CD8-positive, alpha-beta memory T cell (primary cell): ENCODE measurements around the gene CRABP2. TPM values are rescaled to one million over a fixed set of nuclear protein-coding genes. Genes with fewer than 3 reads are reported as not detected.
A peak's percentile ranks its signal among the peaks of the same experiment; 100 is the strongest.

Source experiments
- CTCF ChIA-PET: fragments of 350-600 bp; sonication (Branson Sonifier 250); formaldehyde crosslinking; loops from one replicate; lab custom pipeline; 2021; ENCODE audit warnings: antibody characterized with exemption; lab: Charles Lee
- POLR2A ChIA-PET: fragments of 350-600 bp; sonication (Branson Sonifier 250); formaldehyde crosslinking; loops from one replicate; lab custom pipeline; 2021; ENCODE audit warnings: antibody characterized with exemption; lab: Charles Lee
- DNase-seq, 5 donors: peaks; one replicate each; pipeline versions ENCODE4 v3.0.0 to v3.0.0-alpha.2; 2020 to 2022; ENCODE audit warnings: mixed read lengths in 1 of 5
- H3K27ac ChIP-seq: one replicate; pipeline ENCODE4 v1.7.0; 2013; ENCODE audit warnings: low read depth, mild to moderate bottlenecking, low read length, moderate library complexity
- H3K27me3 ChIP-seq: 2 replicates; pipeline ENCODE4 v1.7.0; 2013; ENCODE audit warnings: low read length, mild to moderate bottlenecking; ENCODE audit not compliant: insufficient read depth, poor library complexity, severe bottlenecking
- H3K36me3 ChIP-seq: 2 replicates; pipeline ENCODE4 v1.7.0; 2013; ENCODE audit warnings: mild to moderate bottlenecking, low read length, moderate library complexity; ENCODE audit not compliant: insufficient read depth
- H3K4me1 ChIP-seq: 2 replicates; pipeline ENCODE4 v1.7.0; 2013; ENCODE audit warnings: mild to moderate bottlenecking, low read length, moderate library complexity; ENCODE audit not compliant: insufficient read depth
- H3K4me3 ChIP-seq: 2 replicates; pipeline ENCODE4 v1.7.0; 2013; ENCODE audit warnings: mild to moderate bottlenecking, low read length
- H3K9me3 ChIP-seq: 2 replicates; pipeline ENCODE4 v1.7.0; 2013; ENCODE audit warnings: mild to moderate bottlenecking, low read length
- H3K27ac Mint-ChIP-seq, 8 donors: one replicate each; pipeline ENCODE4 v1.8.0; 2020 to 2021; ENCODE audit warnings: mixed read lengths in 8 of 8, mild to moderate bottlenecking in 6 of 8, inconsistent platforms in 3 of 8, moderate library complexity in 3 of 8
- H3K27me3 Mint-ChIP-seq, 2 donors: one replicate each; pipeline ENCODE4 v1.8.0; 2020 to 2021; ENCODE audit warnings: mixed read lengths in 2 of 2, mild to moderate bottlenecking in 1 of 2, moderate library complexity in 1 of 2
- H3K36me3 Mint-ChIP-seq, 3 donors: one replicate each; pipeline ENCODE4 v1.8.0; 2020 to 2021; ENCODE audit warnings: mixed read lengths in 3 of 3, inconsistent platforms in 1 of 3, mild to moderate bottlenecking in 1 of 3
- H3K4me1 Mint-ChIP-seq, 3 donors: one replicate each; pipeline ENCODE4 v1.8.0; 2020 to 2021; ENCODE audit warnings: mixed read lengths in 3 of 3, inconsistent platforms in 1 of 3, mild to moderate bottlenecking in 1 of 3
- H3K4me3 Mint-ChIP-seq, 7 donors: one replicate each; pipeline ENCODE4 v1.8.0; 2020 to 2021; ENCODE audit warnings: mixed read lengths in 7 of 7, mild to moderate bottlenecking in 6 of 7, moderate library complexity in 4 of 7, inconsistent platforms in 2 of 7
- H3K9me3 Mint-ChIP-seq, 5 donors: one replicate each; pipeline ENCODE4 v1.8.0; 2020 to 2022; ENCODE audit warnings: mixed read lengths in 5 of 5, mild to moderate bottlenecking in 3 of 5, moderate library complexity in 2 of 5, inconsistent platforms in 1 of 5
- polyA plus RNA-seq: library from polyadenylated mRNA; unstranded; fragments of 300-500 nt; fragmentation: Illumina TruSeq; gene quantifications from one replicate; pipeline ENCODE4 v1.2.3, GENCODE V29; 2021
- total RNA-seq, 2 experiments: library from RNA; stranded (reverse); gene quantifications; one replicate each; pipeline ENCODE4 v1.2.3, GENCODE V29; 2021

The CRABP2 gene
- total and polyA plus RNA-seq, 3 experiments from 2014 or later = 0.66 to 0.71 TPM; not detected in 1

GRCh38 chr1:156670359-156670758, 35.0 kb downstream of the CRABP2 start:
- Mint-ChIP-seq H3K27me3 (peaks cover 16 to 30% of the 10 kb centered on the region in 2 donors), H3K4me3 (no peak overlapping the region), H3K9me3 (no peaks in the 10 kb centered on the region), H3K27ac (no peak overlapping the region), H3K36me3 (peaks cover 0 to 2% (median 0%) of the 10 kb centered on the region in 3 donors), H3K4me1 (no peaks in the 10 kb centered on the region)
- H3K27ac ChIP-seq = no peak overlapping the region
- H3K9me3 ChIP-seq = no peaks in the 10 kb centered on the region
- CTCF ChIA-PET = interaction anchor here (1.4 kb wide), 1 partner anchor 12 kb away, joined by 3 read pairs; no protein-coding TSS in a partner anchor
- no peaks in the 10 kb centered on the region for H3K36me3 ChIP-seq
- peaks cover 3% of the 10 kb centered on the region for H3K27me3 ChIP-seq
- POLR2A ChIA-PET = no interaction called here
- H3K4me3 ChIP-seq = no peak overlapping the region
- H3K4me1 ChIP-seq = no peaks in the 10 kb centered on the region
- no peak for DNase-seq

- no peaks in the 10 kb centered on the region for H3K9me3 ChIP-seq
- Mint-ChIP-seq H3K27me3 (peaks cover 16 to 24% of the 10 kb centered on the region in 2 donors), H3K9me3 (no peaks in the 10 kb centered on the region), H3K27ac (no peak overlapping the region), H3K36me3 (peaks cover 0 to 2% (median 0%) of the 10 kb centered on the region in 3 donors), H3K4me3 (no peak overlapping the region), H3K4me1 (no peaks in the 10 kb centered on the region)
- H3K4me1 ChIP-seq = no peaks in the 10 kb centered on the region
- DNase-seq = no peak
- ChIA-PET CTCF (interaction anchor here (1.4 kb wide), 1 partner anchor 12 kb away, joined by 3 read pairs; no protein-coding TSS in a partner anchor), POLR2A (no interaction called here)
- no peak overlapping the region for H3K27ac ChIP-seq
- H3K4me3 ChIP-seq = no peak overlapping the region
- H3K36me3 ChIP-seq = no peaks in the 10 kb centered on the region
- peaks cover 3% of the 10 kb centered on the region for H3K27me3 ChIP-seq
These were observed 35.6 kb downstream of the CRABP2 start for GRCh38 chr1:156669794-156670193.

GRCh38 chr1:156668801-156669637, 36.4 kb downstream of the CRABP2 start:
- Histone ChIP-seq H3K4me3 (no peak overlapping the region), H3K4me1 (no peaks in the 10 kb centered on the region), H3K27me3 (peaks cover 2% of the 10 kb centered on the region), H3K36me3 (no peaks in the 10 kb centered on the region), H3K27ac (no peak overlapping the region), H3K9me3 (no peaks in the 10 kb centered on the region)
- H3K27me3 Mint-ChIP-seq = peaks cover 14 to 20% of the 10 kb centered on the region in 2 donors
- no peak for DNase-seq
- CTCF ChIA-PET = no interaction called here
- POLR2A ChIA-PET = no interaction called here
- no peak overlapping the region for H3K4me3 Mint-ChIP-seq
- no peaks in the 10 kb centered on the region for H3K4me1 Mint-ChIP-seq
- H3K36me3 Mint-ChIP-seq = peaks cover 0 to 2% (median 0%) of the 10 kb centered on the region in 3 donors
- no peaks in the 10 kb centered on the region for H3K9me3 Mint-ChIP-seq
- H3K27ac Mint-ChIP-seq = peak overlapping the region in 1 of 8 donors; percentile 44

GRCh38 chr1:156667968-156668709, 37.2 kb downstream of the CRABP2 start:
- Mint-ChIP-seq H3K9me3 (no peaks in the 10 kb centered on the region), H3K4me3 (no peak overlapping the region), H3K4me1 (no peaks in the 10 kb centered on the region), H3K27ac (no peak overlapping the region), H3K36me3 (peaks cover 0 to 2% (median 0%) of the 10 kb centered on the region in 3 donors), H3K27me3 (peaks cover 11 to 12% of the 10 kb centered on the region in 2 donors)
- ChIA-PET POLR2A (no interaction called here), CTCF (no interaction called here)
- H3K9me3 ChIP-seq = no peaks in the 10 kb centered on the region
- H3K36me3 ChIP-seq = no peaks in the 10 kb centered on the region
- no peaks in the 10 kb centered on the region for H3K27me3 ChIP-seq
- H3K27ac ChIP-seq = no peak overlapping the region
- H3K4me3 ChIP-seq = no peak overlapping the region
- H3K4me1 ChIP-seq = no peaks in the 10 kb centered on the region
- no peak for DNase-seq

- CTCF ChIA-PET = no interaction called here
- POLR2A ChIA-PET = no interaction called here
- Histone ChIP-seq H3K4me1 (no peaks in the 10 kb centered on the region), H3K9me3 (no peaks in the 10 kb centered on the region), H3K4me3 (no peak overlapping the region), H3K36me3 (no peaks in the 10 kb centered on the region), H3K27me3 (no peaks in the 10 kb centered on the region), H3K27ac (no peak overlapping the region)
- no peak for DNase-seq
- Mint-ChIP-seq H3K4me1 (no peaks in the 10 kb centered on the region), H3K27me3 (peaks cover 9 to 10% of the 10 kb centered on the region in 2 donors), H3K36me3 (peaks cover 0 to 2% (median 0%) of the 10 kb centered on the region in 3 donors), H3K27ac (no peak overlapping the region), H3K4me3 (no peak overlapping the region), H3K9me3 (no peaks in the 10 kb centered on the region)
These were observed 37.8 kb downstream of the CRABP2 start for GRCh38 chr1:156667610-156667967.

GRCh38 chr1:156666862-156667609, 38.3 kb downstream of the CRABP2 start:
- H3K4me1 Mint-ChIP-seq = peaks cover 0 to 3% (median 2%) of the 10 kb centered on the region in 3 donors
- ChIA-PET POLR2A (no interaction called here), CTCF (interaction anchor here (1.4 kb wide), 1 partner anchor 59 kb away, joined by 3 read pairs; no protein-coding TSS in a partner anchor)
- no peak overlapping the region for H3K4me3 Mint-ChIP-seq
- H3K27ac ChIP-seq = no peak overlapping the region
- no peaks in the 10 kb centered on the region for H3K9me3 ChIP-seq
- no peak overlapping the region for H3K4me3 ChIP-seq
- H3K9me3 Mint-ChIP-seq = no peaks in the 10 kb centered on the region
- H3K4me1 ChIP-seq = peaks cover 3% of the 10 kb centered on the region
- no peaks in the 10 kb centered on the region for H3K27me3 ChIP-seq
- H3K27ac Mint-ChIP-seq = peak overlapping the region in 1 of 8 donors; percentile 43
- H3K36me3 ChIP-seq = no peaks in the 10 kb centered on the region
- DNase-seq = no peak
- H3K27me3 Mint-ChIP-seq = peaks cover 6 to 10% of the 10 kb centered on the region in 2 donors
- H3K36me3 Mint-ChIP-seq = peaks cover 0 to 2% (median 0%) of the 10 kb centered on the region in 3 donors

GRCh38 chr1:156665539-156665938, 39.8 kb downstream of the CRABP2 start:
- H3K4me3 Mint-ChIP-seq = no peak overlapping the region
- peaks cover 10 to 17% (median 13%) of the 10 kb centered on the region in 3 donors for H3K4me1 Mint-ChIP-seq
- H3K27ac Mint-ChIP-seq = peak overlapping the region in 1 of 8 donors; percentile 51
- CTCF ChIA-PET = interaction anchor here (0.7 to 1.7 kb wide), 2 partner anchors 12 to 176 kb away, joined by 3 to 4 read pairs; partner anchors contain the start of gene NES
- peaks cover 18% of the 10 kb centered on the region for H3K4me1 ChIP-seq
- POLR2A ChIA-PET = interaction anchor here (0.7 kb wide), 1 partner anchor 33 kb away, joined by 4 read pairs; no protein-coding TSS in a partner anchor
- H3K36me3 ChIP-seq = no peaks in the 10 kb centered on the region
- no peak overlapping the region for H3K27ac ChIP-seq
- no peak overlapping the region for H3K4me3 ChIP-seq
- H3K27me3 Mint-ChIP-seq = peaks cover 0 to 3% of the 10 kb centered on the region in 2 donors
- no peak for DNase-seq
- H3K9me3 Mint-ChIP-seq = no peaks in the 10 kb centered on the region
- no peaks in the 10 kb centered on the region for H3K9me3 ChIP-seq
- H3K27me3 ChIP-seq = no peaks in the 10 kb centered on the region
- no peaks in the 10 kb centered on the region for H3K36me3 Mint-ChIP-seq
